GM10248 (cell line): ENCODE results near the gene KIF5A.
A peak's percentile ranks its signal among the peaks of the same experiment; 100 is the strongest.
"Not testable (repeated sequence)": the region's sequence is repeated elsewhere in the genome, so short reads cannot be mapped to it uniquely, and the experiment has no call there.

ENCODE experiments used
- CTCF ChIA-PET: fragments of 300-600 bp; sonication (Branson Sonifier 250); formaldehyde crosslinking; extraction: SDS; loops from one replicate; lab custom pipeline; 2021; ENCODE audit warnings: antibody characterized with exemption; lab: Yijun Ruan, JAX
- POLR2A ChIA-PET: fragments of 350-650 bp; sonication (Branson Sonifier 250); formaldehyde crosslinking; extraction: SDS; loops from one replicate; lab custom pipeline; 2020; ENCODE audit warnings: antibody characterized with exemption; lab: Yijun Ruan, JAX
- DNase-seq: peaks from one replicate; pipeline ENCODE4 v3.0.0; 2012; ENCODE audit errors: extremely low spot score
- TF ChIP-seq, protein P1 (sequence below): IDR thresholded peaks from 2 replicates; pipeline ENCODE4 v1.5.1; 2012; ENCODE audit warnings: mild to moderate bottlenecking, low read depth; ENCODE audit errors: extremely low read depth, missing control alignments, control extremely low read depth

KIF5A gene

DNA sequence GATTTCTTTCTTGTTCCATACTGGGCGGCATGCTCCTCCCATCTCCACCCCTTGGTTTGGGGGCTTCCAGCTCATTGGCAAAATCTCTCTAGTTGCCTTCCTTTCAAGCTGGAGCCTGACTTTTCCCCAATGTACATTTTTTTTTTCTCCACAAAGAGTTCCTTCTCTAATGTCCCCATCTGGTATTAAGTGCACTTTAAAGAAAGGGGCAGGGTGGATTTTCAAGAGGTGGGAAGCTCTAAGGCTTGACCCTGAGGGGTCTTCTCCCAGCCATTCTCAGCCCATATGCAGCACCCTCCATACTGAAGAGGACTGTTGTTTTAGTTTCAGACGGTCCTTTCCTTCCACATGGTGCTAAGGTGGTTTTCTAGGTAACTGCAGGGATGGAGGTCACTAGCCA, 35.3 kb downstream of the KIF5A start:
- POLR2A ChIA-PET: no interaction called here
- TF ChIP-seq, protein P1, sequence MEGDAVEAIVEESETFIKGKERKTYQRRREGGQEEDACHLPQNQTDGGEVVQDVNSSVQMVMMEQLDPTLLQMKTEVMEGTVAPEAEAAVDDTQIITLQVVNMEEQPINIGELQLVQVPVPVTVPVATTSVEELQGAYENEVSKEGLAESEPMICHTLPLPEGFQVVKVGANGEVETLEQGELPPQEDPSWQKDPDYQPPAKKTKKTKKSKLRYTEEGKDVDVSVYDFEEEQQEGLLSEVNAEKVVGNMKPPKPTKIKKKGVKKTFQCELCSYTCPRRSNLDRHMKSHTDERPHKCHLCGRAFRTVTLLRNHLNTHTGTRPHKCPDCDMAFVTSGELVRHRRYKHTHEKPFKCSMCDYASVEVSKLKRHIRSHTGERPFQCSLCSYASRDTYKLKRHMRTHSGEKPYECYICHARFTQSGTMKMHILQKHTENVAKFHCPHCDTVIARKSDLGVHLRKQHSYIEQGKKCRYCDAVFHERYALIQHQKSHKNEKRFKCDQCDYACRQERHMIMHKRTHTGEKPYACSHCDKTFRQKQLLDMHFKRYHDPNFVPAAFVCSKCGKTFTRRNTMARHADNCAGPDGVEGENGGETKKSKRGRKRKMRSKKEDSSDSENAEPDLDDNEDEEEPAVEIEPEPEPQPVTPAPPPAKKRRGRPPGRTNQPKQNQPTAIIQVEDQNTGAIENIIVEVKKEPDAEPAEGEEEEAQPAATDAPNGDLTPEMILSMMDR: no peak
- no peak for DNase-seq
- CTCF ChIA-PET: interaction anchor here (1.4 to 7.5 kb wide), 10 partner anchors 7 to 140 kb away, joined by 3 to 155 read pairs (median 55); partner anchors contain the start of genes ARHGEF25, B4GALNT1, DTX3 and OS9

DNA sequence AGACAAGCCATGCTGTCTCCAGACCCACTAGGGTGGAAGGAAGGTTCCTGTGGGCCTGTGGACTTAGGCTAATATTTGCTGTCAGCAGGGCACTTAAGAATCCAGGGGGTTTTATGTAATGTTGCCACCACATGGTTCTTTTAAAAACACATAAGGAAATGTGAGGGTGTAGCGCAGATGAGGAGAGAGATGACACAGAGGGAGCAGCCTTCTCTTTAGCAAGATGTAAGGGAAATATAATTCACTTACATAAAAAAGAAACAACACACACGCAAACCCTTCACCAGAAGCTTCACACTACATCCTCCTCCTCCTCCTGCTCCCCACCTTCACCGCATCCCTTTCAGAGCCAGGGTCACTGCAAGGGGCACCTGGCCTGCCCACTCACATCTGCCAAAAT, 36.3 kb downstream of the KIF5A start:
- TF ChIP-seq, protein P1: no peak
- DNase-seq: no peak
- ChIA-PET POLR2A (no interaction called here), CTCF (interaction anchor here (1.4 to 7.5 kb wide), 7 partner anchors 13 to 139 kb away, joined by 3 to 155 read pairs (median 47); partner anchors contain the start of genes ARHGEF25, DTX3 and OS9)

DNA sequence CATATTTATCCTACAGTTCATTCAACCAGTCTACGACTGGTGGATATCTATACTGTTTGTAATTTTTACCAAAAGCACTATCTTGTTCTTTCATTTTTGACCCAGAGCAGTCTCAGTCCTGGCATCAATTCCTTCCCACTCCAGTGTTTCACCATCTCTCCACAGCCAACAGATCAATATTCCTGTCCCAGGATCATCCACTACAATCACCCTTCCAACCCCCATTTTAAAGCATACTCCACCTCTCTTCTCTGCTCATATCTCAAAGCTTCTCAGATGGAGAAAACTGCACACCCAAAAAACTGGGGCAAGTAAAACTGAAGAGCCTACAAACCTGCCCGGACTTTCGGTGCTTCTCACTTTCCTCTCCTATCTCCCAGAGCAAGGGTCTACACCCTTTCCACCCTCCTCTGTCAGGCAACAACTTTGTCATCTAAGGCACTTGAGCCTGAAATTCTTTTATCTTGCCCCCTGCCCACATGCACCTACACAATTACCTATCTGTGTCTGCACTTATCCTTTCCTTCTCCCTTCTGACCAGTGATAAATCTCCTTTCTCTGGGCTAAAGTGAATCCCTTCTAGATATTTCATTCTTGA, 37.1 kb downstream of the KIF5A start:
- DNase-seq: no peak
- ChIA-PET POLR2A (no interaction called here), CTCF (interaction anchor here (7.5 kb wide), 1 partner anchor 17 kb away, joined by 134 read pairs; no protein-coding TSS in a partner anchor)
- TF ChIP-seq, protein P1: no peak

DNA sequence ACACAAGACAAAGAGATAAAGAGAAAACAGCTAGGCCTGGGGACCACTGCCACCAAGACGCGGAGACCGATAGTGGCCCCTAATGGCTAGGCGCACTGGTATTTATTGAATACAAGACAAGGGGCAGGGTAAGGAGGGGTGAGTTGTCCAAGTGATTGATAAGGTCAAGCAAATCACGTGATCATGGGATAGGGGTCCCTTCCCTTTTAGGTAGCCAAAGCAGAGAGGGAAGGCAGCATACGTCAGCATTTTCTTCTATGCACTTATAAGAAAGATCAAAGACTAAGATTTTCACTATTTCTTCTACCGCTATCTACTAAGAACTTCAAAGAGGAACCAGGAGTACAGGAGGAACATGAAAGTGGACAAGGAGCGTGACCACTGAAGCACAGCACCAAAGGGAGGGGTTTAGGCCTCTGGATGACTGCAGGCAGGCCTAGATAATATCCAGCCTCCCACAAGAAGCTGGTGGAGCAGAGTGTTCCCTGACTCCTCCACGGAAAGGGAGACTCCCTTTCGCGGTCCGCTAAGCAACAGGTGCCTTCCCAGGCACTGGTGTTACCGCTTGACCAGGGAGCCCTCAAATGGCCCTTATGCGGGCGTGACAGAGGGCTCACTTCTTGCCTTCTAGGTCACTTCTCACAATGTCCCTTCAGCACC, 39.2 kb downstream of the KIF5A start:
- ChIA-PET POLR2A (interaction anchor here (0.8 kb wide), 1 partner anchor 236 kb away, joined by 3 read pairs; no protein-coding TSS in a partner anchor), CTCF (interaction anchor here (1.2 kb wide), 1 partner anchor 9 kb away, joined by 3 read pairs; no protein-coding TSS in a partner anchor)
- DNase-seq: not testable (repeated sequence)

DNA sequence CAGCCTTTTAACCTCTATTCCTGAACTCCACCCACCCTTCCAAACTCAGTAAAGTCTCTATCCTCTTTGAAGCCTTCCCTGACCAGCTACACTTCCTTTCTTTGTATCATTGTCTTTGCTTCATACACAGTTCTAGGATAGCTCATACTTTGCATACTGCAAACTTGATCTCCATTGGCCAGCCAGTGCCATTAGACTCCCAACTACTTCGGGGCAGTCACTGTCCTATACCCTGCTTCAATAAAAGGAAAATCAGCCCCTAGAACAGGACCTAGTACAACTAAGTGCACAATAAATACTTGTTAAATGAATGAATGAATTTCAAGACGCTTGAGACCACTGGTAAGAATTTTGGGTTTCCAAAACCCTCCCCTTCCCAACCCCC, 40.6 kb downstream of the KIF5A start:
- POLR2A ChIA-PET: interaction anchor here (1.6 kb wide), 1 partner anchor 70 kb away, joined by 5 read pairs; the partner anchor contains the start of gene DDIT3
- TF ChIP-seq, protein P1: no peak
- DNase-seq: no peak
- CTCF ChIA-PET: interaction anchor here (1.0 to 5.1 kb wide), 7 partner anchors 8 to 102 kb away, joined by 3 to 63 read pairs (median 4); partner anchors contain the start of gene B4GALNT1

DNA sequence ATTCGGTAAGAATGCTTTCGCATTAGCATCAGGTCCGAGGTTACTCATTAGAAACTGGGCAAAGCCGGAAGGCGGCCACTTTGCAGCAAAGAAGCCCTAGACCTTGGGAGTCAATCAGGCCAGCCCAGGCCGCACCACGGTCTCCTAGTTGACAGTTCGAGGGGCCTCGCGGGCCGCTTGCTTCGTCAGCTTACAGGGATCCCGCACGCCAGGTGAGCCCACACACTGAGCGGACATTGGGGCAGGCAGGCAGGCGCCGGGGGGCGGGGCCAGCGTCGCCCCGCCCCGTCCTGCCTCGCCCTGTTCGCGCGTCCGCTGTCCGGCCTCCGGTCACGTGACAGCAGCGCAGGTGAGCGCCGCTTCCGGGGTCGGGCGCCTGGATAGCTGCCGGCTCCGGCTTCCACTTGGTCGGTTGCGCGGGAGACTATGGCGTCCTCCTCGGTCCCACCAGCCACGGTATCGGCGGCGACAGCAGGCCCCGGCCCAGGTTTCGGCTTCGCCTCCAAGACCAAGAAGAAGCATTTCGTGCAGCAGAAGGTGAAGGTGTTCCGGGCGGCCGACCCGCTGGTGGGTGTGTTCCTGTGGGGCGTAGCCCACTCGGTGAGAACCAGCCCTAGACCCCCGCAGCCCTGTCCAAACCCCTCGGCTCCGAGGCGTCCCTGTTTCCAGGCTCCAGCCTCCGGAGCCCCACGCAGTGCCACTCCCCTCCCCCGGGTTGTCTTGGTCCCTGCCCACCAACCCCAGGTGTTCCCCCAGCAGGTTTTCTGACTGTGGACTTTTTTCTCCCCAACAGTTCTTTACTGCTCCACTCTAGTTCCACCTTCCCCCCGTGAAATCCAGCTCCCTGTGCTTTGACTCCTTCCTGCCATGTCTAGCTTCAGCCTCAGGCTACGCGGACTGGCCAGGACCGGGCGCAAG, 41.3 kb downstream of the KIF5A start, which contains the start of gene PIP4K2C:
PIP4K2C (plus strand) TSS at position 329 of the 918 bp plus-strand sequence; CDS start at position 427, 98 bp downstream.
- TF ChIP-seq, protein P1: no peak
- DNase-seq: peak; percentile 97
- CTCF ChIA-PET: interaction anchor here (1.0 to 5.1 kb wide), 9 partner anchors 8 to 133 kb away, joined by 3 to 63 read pairs (median 4); partner anchors contain the start of gene B4GALNT1
- POLR2A ChIA-PET: interaction anchor here (0.5 to 1.6 kb wide), 3 partner anchors 13 to 154 kb away, joined by 3 to 5 read pairs (median 3); partner anchors contain the start of genes DDIT3 and TSPAN31
